SHP77 treated with DMSO at 0.1 percent for 48 hours (cell line): ENCODE data around the gene EPHB3.

Experiments
- DNase-seq: peaks from one replicate; lab custom pipeline; 2025; lab: John Stamatoyannopoulos, UW

EPHB3 gene

GRCh38 chr3:184564685-184565385 is 3.2 kb downstream of the EPHB3 start:
- no peak for DNase-seq

- no peak for DNase-seq
Observed at GRCh38 chr3:184565421-184566211, 4.0 kb downstream of the EPHB3 start.

- DNase-seq, result no peak
Observed at GRCh38 chr3:184566441-184567414, 5.1 kb downstream of the EPHB3 start.

- no peak for DNase-seq
Observed at GRCh38 chr3:184567946-184568559, 6.5 kb downstream of the EPHB3 start.

- no peak for DNase-seq
Observed at GRCh38 chr3:184568560-184568923, 7.0 kb downstream of the EPHB3 start.

GRCh38 chr3:184568924-184569829 is 7.6 kb downstream of the EPHB3 start:
- no peak for DNase-seq

GRCh38 chr3:184570035-184570434 is 8.4 kb downstream of the EPHB3 start:
- DNase-seq, result no peak

GRCh38 chr3:184570489-184570888 is 8.9 kb downstream of the EPHB3 start:
- no peak for DNase-seq

- no peak for DNase-seq
Observed at GRCh38 chr3:184571750-184572377, 10.3 kb downstream of the EPHB3 start.

GRCh38 chr3:184572633-184573270 is 11.2 kb downstream of the EPHB3 start:
- no peak for DNase-seq

GRCh38 chr3:184574515-184575417 is 13.2 kb downstream of the EPHB3 start:
- no peak for DNase-seq

GRCh38 chr3:184575701-184576100 is 14.1 kb downstream of the EPHB3 start:
- DNase-seq, result no peak

- DNase-seq, result no peak
Observed at GRCh38 chr3:184576457-184577240, 15.1 kb downstream of the EPHB3 start.

GRCh38 chr3:184577546-184577945 is 16.0 kb downstream of the EPHB3 start:
- no peak for DNase-seq

GRCh38 chr3:184578218-184578617 is 16.6 kb downstream of the EPHB3 start:
- no peak for DNase-seq

GRCh38 chr3:184578822-184579221 is 17.2 kb downstream of the EPHB3 start:
- DNase-seq, result no peak

GRCh38 chr3:184579513-184579912 is 17.9 kb downstream of the EPHB3 start:
- DNase-seq, result no peak

GRCh38 chr3:184580376-184580775 is 18.8 kb downstream of the EPHB3 start:
- no peak for DNase-seq
